HepG2 (cell line): Measurements from ENCODE around the gene SMARCB1. TPM values are rescaled to one million over a fixed set of nuclear protein-coding genes. Genes with fewer than 3 reads are reported as not detected.

Experiments used
- BCL6 ChIP-seq: IDR thresholded peaks from 2 replicates; pipeline ENCODE4 v1.6.1; 2016; ENCODE audit warnings: missing genetic modification reagents, missing compliant biosample characterization
- BHLHE40 ChIP-seq: IDR thresholded peaks from 2 replicates; pipeline ENCODE4 v1.6.1; 2011; ENCODE audit warnings: low read length, improper control_type of control experiment
- CENPT ChIP-seq: sonication (generic); formaldehyde crosslinking; IDR thresholded peaks from 2 replicates; pipeline ENCODE4 v1.8.0; 2022; ENCODE audit warnings: low read depth, mild to moderate bottlenecking, moderate library complexity, missing genetic modification reagents
- ELF4 ChIP-seq: sonication (generic); formaldehyde crosslinking; IDR thresholded peaks from 2 replicates; pipeline ENCODE4 v1.5.0; 2020; ENCODE audit warnings: missing genetic modification reagents, mild to moderate bottlenecking, moderate library complexity, borderline replicate concordance
- ERF ChIP-seq: IDR thresholded peaks from 2 replicates; pipeline ENCODE4 v1.6.1; 2018; ENCODE audit warnings: missing biosample characterization, missing genetic modification reagents
- HNRNPL ChIP-seq: fragments of 200-400 bp; formaldehyde crosslinking; IDR thresholded peaks from 2 replicates; pipeline ENCODE4 v1.6.1; 2017; ENCODE audit warnings: mild to moderate bottlenecking, low read depth, low read length
- MTA3 ChIP-seq: sonication (generic); formaldehyde crosslinking; IDR thresholded peaks from 2 replicates; pipeline ENCODE4 v1.4.0; 2020; ENCODE audit warnings: missing genetic modification reagents
- RBFOX2 ChIP-seq: fragments of 200-400 bp; formaldehyde crosslinking; IDR thresholded peaks from 2 replicates; pipeline ENCODE4 v1.6.1; 2017; ENCODE audit warnings: low read depth, mild to moderate bottlenecking, low read length
- RFX5 ChIP-seq: IDR thresholded peaks from 2 replicates; pipeline ENCODE4 v1.6.1; 2011; ENCODE audit warnings: low read depth, low read length, improper control_type of control experiment
- SALL2 ChIP-seq: sonication (generic); formaldehyde crosslinking; IDR thresholded peaks from 2 replicates; pipeline ENCODE4 v1.8.1; 2023; ENCODE audit warnings: mild to moderate bottlenecking, missing genetic modification reagents, inconsistent platforms
- TBL1XR1 ChIP-seq: fragments of 150-350 bp; IDR thresholded peaks from 2 replicates; pipeline ENCODE4 v1.6.1; 2014; ENCODE audit warnings: borderline replicate concordance, low read length; ENCODE audit not compliant: partially characterized antibody
- TBX2 ChIP-seq: sonication (generic); formaldehyde crosslinking; IDR thresholded peaks from 2 replicates; pipeline ENCODE4 v1.5.0; 2020; ENCODE audit warnings: missing genetic modification reagents, mild to moderate bottlenecking, borderline replicate concordance
- TMF1 ChIP-seq: sonication (generic); formaldehyde crosslinking; IDR thresholded peaks from 2 replicates; pipeline ENCODE4 v1.8.1; 2022; ENCODE audit warnings: low read depth, missing genetic modification reagents
- TOPORS ChIP-seq: sonication (generic); formaldehyde crosslinking; IDR thresholded peaks from 2 replicates; pipeline ENCODE4 v1.8.0; 2023; ENCODE audit warnings: mild to moderate bottlenecking, missing genetic modification reagents
- ZFAT ChIP-seq: sonication (generic); formaldehyde crosslinking; conservative IDR thresholded peaks from 2 replicates; pipeline ENCODE4 v1.8.1; 2023; ENCODE audit warnings: missing genetic modification reagents, inconsistent platforms
- ZNF232 ChIP-seq: sonication (generic); formaldehyde crosslinking; IDR thresholded peaks from 2 replicates; pipeline ENCODE4 v1.4.0; 2020; ENCODE audit warnings: missing genetic modification reagents, borderline replicate concordance
- ZNF678 ChIP-seq: sonication (generic); formaldehyde crosslinking; IDR thresholded peaks from 2 replicates; pipeline ENCODE4 v1.4.0; 2020; ENCODE audit warnings: mild to moderate bottlenecking, missing genetic modification reagents
- ZNF746 ChIP-seq: sonication (generic); formaldehyde crosslinking; IDR thresholded peaks from 2 replicates; pipeline ENCODE4 v1.8.0; 2022; ENCODE audit warnings: mild to moderate bottlenecking, missing genetic modification reagents
- ZNF777 ChIP-seq: sonication (generic); formaldehyde crosslinking; IDR thresholded peaks from 2 replicates; pipeline ENCODE4 v1.4.0; 2020; ENCODE audit warnings: missing genetic modification reagents
- ZSCAN22 ChIP-seq: sonication (generic); formaldehyde crosslinking; IDR thresholded peaks from 2 replicates; pipeline ENCODE4 v1.4.0; 2020; ENCODE audit warnings: mild to moderate bottlenecking, missing genetic modification reagents
- polyA plus RNA-seq, 8 experiments: library from polyadenylated mRNA; depleted of rRNA in 3 of 8; stranded (reverse) in 7 of 8; unstranded in 1 of 8; fragments of >200 nt; fragmentation: Illumina TruSeq in 4 of 8; extraction: Trizol in 4 of 8; gene quantifications; 2 replicates each; pipeline versions ENCODE4 v1.2.1 to v1.2.3, GENCODE V29; 2011 to 2016; ENCODE audit warnings: low read depth in 4 of 8, missing spikeins in 1 of 8, mixed read lengths in 1 of 8; ENCODE audit not compliant: insufficient read depth in 1 of 8
- total RNA-seq, 5 experiments: library from RNA; depleted of rRNA; stranded (reverse); fragments of >200 nt; fragmentation: Illumina TruSeq; extraction: Trizol; gene quantifications; 2 replicates each; pipeline ENCODE4 v1.2.3, GENCODE V29; 2016; ENCODE audit warnings: low read depth in 1 of 5
- TF ChIP-seq, protein P1 (sequence below): sonication (generic); formaldehyde crosslinking; IDR thresholded peaks from 2 replicates; pipeline ENCODE4 v1.9.0; 2022; ENCODE audit warnings: low read depth, missing genetic modification reagents
- TF ChIP-seq, protein P2 (sequence below): sonication (generic); formaldehyde crosslinking; IDR thresholded peaks from 2 replicates; pipeline ENCODE4 v1.8.0; 2023; ENCODE audit warnings: mild to moderate bottlenecking, missing genetic modification reagents
- TF ChIP-seq, protein P3 (sequence below): sonication (generic); formaldehyde crosslinking; IDR thresholded peaks from 2 replicates; pipeline ENCODE4 v1.8.1; 2023; ENCODE audit warnings: mild to moderate bottlenecking, moderate library complexity, missing genetic modification reagents
- TF ChIP-seq, protein P4 (sequence below): sonication (generic); formaldehyde crosslinking; IDR thresholded peaks from 2 replicates; pipeline ENCODE4 v1.8.0; 2022; ENCODE audit warnings: mild to moderate bottlenecking, missing genetic modification reagents, moderate library complexity

The SMARCB1 gene
- total and polyA plus RNA-seq, 2 of the 13 experiments (the other 11 are each of a cell fraction or from before 2014, with no cell fraction given), result 74.0 to 166 TPM

DNA sequence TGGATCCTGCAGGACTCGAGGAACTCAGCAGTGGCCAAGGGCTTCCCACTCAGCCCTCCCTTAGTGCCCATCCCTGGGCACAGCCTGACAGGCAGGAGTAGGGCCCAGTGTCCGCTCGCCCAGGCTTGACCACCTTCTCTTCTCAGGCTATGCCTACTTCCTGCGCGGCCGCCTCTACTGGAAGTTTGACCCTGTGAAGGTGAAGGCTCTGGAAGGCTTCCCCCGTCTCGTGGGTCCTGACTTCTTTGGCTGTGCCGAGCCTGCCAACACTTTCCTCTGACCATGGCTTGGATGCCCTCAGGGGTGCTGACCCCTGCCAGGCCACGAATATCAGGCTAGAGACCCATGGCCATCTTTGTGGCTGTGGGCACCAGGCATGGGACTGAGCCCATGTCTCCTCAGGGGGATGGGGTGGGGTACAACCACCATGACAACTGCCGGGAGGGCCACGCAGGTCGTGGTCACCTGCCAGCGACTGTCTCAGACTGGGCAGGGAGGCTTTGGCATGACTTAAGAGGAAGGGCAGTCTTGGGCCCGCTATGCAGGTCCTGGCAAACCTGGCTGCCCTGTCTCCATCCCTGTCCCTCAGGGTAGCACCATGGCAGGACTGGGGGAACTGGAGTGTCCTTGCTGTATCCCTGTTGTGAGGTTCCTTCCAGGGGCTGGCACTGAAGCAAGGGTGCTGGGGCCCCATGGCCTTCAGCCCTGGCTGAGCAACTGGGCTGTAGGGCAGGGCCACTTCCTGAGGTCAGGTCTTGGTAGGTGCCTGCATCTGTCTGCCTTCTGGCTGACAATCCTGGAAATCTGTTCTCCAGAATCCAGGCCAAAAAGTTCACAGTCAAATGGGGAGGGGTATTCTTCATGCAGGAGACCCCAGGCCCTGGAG lies 3.3 kb upstream of the SMARCB1 start (continued):
- TF ChIP-seq, protein P1, sequence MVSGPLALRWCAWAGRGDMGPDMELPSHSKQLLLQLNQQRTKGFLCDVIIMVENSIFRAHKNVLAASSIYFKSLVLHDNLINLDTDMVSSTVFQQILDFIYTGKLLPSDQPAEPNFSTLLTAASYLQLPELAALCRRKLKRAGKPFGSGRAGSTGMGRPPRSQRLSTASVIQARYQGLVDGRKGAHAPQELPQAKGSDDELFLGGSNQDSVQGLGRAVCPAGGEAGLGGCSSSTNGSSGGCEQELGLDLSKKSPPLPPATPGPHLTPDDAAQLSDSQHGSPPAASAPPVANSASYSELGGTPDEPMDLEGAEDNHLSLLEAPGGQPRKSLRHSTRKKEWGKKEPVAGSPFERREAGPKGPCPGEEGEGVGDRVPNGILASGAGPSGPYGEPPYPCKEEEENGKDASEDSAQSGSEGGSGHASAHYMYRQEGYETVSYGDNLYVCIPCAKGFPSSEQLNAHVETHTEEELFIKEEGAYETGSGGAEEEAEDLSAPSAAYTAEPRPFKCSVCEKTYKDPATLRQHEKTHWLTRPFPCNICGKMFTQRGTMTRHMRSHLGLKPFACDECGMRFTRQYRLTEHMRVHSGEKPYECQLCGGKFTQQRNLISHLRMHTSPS (CRISPR knock-in tag), result peak; percentile 59
- TF ChIP-seq CENPT (CRISPR knock-in tag) (no peak), ZNF678 (CRISPR knock-in tag) (no peak), TBX2 (CRISPR knock-in tag) (no peak; the same call in 1 of the 2 replicates), BCL6 (CRISPR knock-in tag) (no peak), BHLHE40 (no peak), MTA3 (CRISPR knock-in tag) (no peak), ZSCAN22 (CRISPR knock-in tag) (no peak), ZFAT (CRISPR knock-in tag) (no peak), RBFOX2 (0 out of 2 replicates have a peak, but pooled peaks have one; percentile 12), SALL2 (no peak), ELF4 (CRISPR knock-in tag) (no peak), ZNF232 (CRISPR knock-in tag) (0 out of 2 replicates have a peak, but pooled peaks have one; percentile 17), ZNF777 (CRISPR knock-in tag) (no peak), TOPORS (CRISPR knock-in tag) (peak; percentile 45; the same call in 1 of the 2 replicates), ZNF746 (CRISPR knock-in tag) (no peak), TMF1 (CRISPR knock-in tag) (0 out of 2 replicates have a peak, but pooled peaks have one; percentile 14), TBL1XR1 (no peak), RFX5 (no peak), ERF (CRISPR knock-in tag) (0 out of 2 replicates have a peak, but pooled peaks have one; percentile 5), HNRNPL (0 out of 2 replicates have a peak, but pooled peaks have one; percentile 30)
- TF ChIP-seq, protein P2, sequence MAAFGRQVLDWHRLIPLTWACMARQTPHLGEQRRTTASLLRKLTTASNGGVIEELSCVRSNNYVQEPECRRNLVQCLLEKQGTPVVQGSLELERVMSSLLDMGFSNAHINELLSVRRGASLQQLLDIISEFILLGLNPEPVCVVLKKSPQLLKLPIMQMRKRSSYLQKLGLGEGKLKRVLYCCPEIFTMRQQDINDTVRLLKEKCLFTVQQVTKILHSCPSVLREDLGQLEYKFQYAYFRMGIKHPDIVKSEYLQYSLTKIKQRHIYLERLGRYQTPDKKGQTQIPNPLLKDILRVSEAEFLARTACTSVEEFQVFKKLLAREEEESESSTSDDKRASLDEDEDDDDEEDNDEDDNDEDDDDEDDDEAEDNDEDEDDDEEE (CRISPR knock-in tag), result no peak
- TF ChIP-seq, protein P3, sequence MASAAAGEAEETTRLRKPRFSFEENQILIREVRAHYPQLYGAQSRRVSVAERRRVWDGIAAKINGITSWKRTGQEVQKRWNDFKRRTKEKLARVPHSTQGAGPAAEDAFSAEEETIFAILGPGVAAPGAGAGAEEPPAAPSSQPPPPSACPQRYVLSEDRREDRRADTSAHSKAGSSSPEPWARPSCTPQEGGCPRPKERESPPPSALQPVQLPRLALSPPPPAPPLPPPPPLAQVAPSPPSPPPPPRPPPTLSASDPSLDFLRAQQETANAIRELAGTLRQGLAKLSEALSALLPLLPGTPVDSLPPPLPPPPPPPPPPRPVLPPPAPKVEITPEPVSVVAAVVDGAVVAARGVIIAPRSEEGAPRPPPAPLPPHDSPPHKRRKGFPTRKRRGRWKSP (CRISPR knock-in tag), result 0 out of 2 replicates have a peak, but pooled peaks have one; percentile 5
- TF ChIP-seq, protein P4, sequence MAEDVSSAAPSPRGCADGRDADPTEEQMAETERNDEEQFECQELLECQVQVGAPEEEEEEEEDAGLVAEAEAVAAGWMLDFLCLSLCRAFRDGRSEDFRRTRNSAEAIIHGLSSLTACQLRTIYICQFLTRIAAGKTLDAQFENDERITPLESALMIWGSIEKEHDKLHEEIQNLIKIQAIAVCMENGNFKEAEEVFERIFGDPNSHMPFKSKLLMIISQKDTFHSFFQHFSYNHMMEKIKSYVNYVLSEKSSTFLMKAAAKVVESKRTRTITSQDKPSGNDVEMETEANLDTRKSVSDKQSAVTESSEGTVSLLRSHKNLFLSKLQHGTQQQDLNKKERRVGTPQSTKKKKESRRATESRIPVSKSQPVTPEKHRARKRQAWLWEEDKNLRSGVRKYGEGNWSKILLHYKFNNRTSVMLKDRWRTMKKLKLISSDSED, result no peak
